A673 (cell line): ENCODE data around the gene USP3.

Experiments
- CTCF ChIP-seq: fragments of 300-800, 200-600 bp; sonication (generic); conservative IDR thresholded peaks from 2 replicates; pipeline ENCODE4 v1.5.1; 2017; ENCODE audit warnings: low read depth, mild to moderate bottlenecking, antibody characterized with exemption, low read length, moderate library complexity, mixed read lengths
- EZH2 ChIP-seq: fragments of 200-600 bp; sonication (generic); IDR thresholded peaks from 2 replicates; pipeline ENCODE4 v1.6.1; 2017; ENCODE audit warnings: borderline replicate concordance, low read depth, mild to moderate bottlenecking, mixed read lengths, antibody characterized with exemption, low read length; ENCODE audit not compliant: poor library complexity, severe bottlenecking

- TF ChIP-seq CTCF (no peak), EZH2 (no peak)
Measured at GRCh38 chr15:63612300-63612699, 107.9 kb downstream of the USP3 start.
